HepG2 (cell line): ENCODE measurements around the gene BCAR3. TPM values are rescaled to one million over a fixed set of nuclear protein-coding genes. Genes with fewer than 3 reads are reported as not detected.

Source experiments
- CREB3 ChIP-seq: sonication (generic); formaldehyde crosslinking; IDR thresholded peaks from 2 replicates; pipeline ENCODE4 v1.5.0; 2020; ENCODE audit warnings: missing genetic modification reagents
- FOXK2 ChIP-seq: fragments of 450-650 bp; IDR thresholded peaks from 2 replicates; pipeline ENCODE4 v1.6.1; 2016
- HOXD1 ChIP-seq: sonication (generic); formaldehyde crosslinking; IDR thresholded peaks from 2 replicates; pipeline ENCODE4 v1.5.0; 2020; ENCODE audit warnings: missing genetic modification reagents
- MED13 ChIP-seq: sonication (generic); formaldehyde crosslinking; IDR thresholded peaks from 2 replicates; pipeline ENCODE4 v1.5.0; 2020; ENCODE audit warnings: missing genetic modification reagents
- MEIS1 ChIP-seq: sonication (generic); formaldehyde crosslinking; IDR thresholded peaks from 2 replicates; pipeline ENCODE4 v1.9.0; 2021; ENCODE audit warnings: mild to moderate bottlenecking, missing genetic modification reagents, moderate library complexity, borderline replicate concordance
- NFE2L2 ChIP-seq: fragments of 150-350 bp; IDR thresholded peaks from 2 replicates; pipeline ENCODE4 v1.6.1; 2014; ENCODE audit warnings: low read length
- POLR2AphosphoS2 ChIP-seq: IDR thresholded peaks from 2 replicates; pipeline ENCODE4 v1.6.1; 2011; ENCODE audit warnings: low read depth, low read length, improper control_type of control experiment
- REST ChIP-seq, 2 experiments: IDR thresholded peaks; 2 replicates each; pipeline ENCODE4 v1.6.1; 2011 to 2012; ENCODE audit warnings: low read length in 2 of 2, borderline replicate concordance in 1 of 2, low read depth in 1 of 2, mild to moderate bottlenecking in 1 of 2, moderate library complexity in 1 of 2
- RFX5 ChIP-seq: IDR thresholded peaks from 2 replicates; pipeline ENCODE4 v1.6.1; 2011; ENCODE audit warnings: low read depth, low read length, improper control_type of control experiment
- SMAD3 ChIP-seq: sonication (generic); formaldehyde crosslinking; IDR thresholded peaks from 2 replicates; pipeline ENCODE4 v1.4.0; 2020; ENCODE audit warnings: missing genetic modification reagents
- SSRP1 ChIP-seq: IDR thresholded peaks from 2 replicates; pipeline ENCODE4 v1.6.1; 2016; ENCODE audit warnings: control low read depth
- TERF1 ChIP-seq: sonication (generic); formaldehyde crosslinking; IDR thresholded peaks from 2 replicates; pipeline ENCODE4 v1.8.0; 2022; ENCODE audit warnings: mild to moderate bottlenecking, missing genetic modification reagents, moderate library complexity
- ZBTB25 ChIP-seq: IDR thresholded peaks from 2 replicates; pipeline ENCODE4 v1.6.1; 2018; ENCODE audit warnings: missing genetic modification reagents
- ZNF574 ChIP-seq: sonication (generic); formaldehyde crosslinking; IDR thresholded peaks from 2 replicates; pipeline ENCODE4 v1.4.0; 2020; ENCODE audit warnings: missing genetic modification reagents
- ZNF777 ChIP-seq: sonication (generic); formaldehyde crosslinking; IDR thresholded peaks from 2 replicates; pipeline ENCODE4 v1.4.0; 2020; ENCODE audit warnings: missing genetic modification reagents
- ZNF781 ChIP-seq: sonication (generic); formaldehyde crosslinking; IDR thresholded peaks from 2 replicates; pipeline ENCODE4 v1.5.1; 2020; ENCODE audit warnings: borderline replicate concordance, mild to moderate bottlenecking, missing genetic modification reagents; ENCODE audit errors: not compliant biosample characterization
- ZNF784 ChIP-seq: sonication (generic); formaldehyde crosslinking; IDR thresholded peaks from 2 replicates; pipeline ENCODE4 v1.5.1; 2020; ENCODE audit warnings: missing genetic modification reagents, mild to moderate bottlenecking, borderline replicate concordance
- polyA plus RNA-seq, 8 experiments: library from polyadenylated mRNA; depleted of rRNA in 3 of 8; stranded (reverse) in 7 of 8; unstranded in 1 of 8; fragments of >200 nt; fragmentation: Illumina TruSeq in 4 of 8; extraction: Trizol in 4 of 8; gene quantifications; 2 replicates each; pipeline versions ENCODE4 v1.2.1 to v1.2.3, GENCODE V29; 2011 to 2016; ENCODE audit warnings: low read depth in 4 of 8, missing spikeins in 1 of 8, mixed read lengths in 1 of 8; ENCODE audit not compliant: insufficient read depth in 1 of 8
- total RNA-seq, 5 experiments: library from RNA; depleted of rRNA; stranded (reverse); fragments of >200 nt; fragmentation: Illumina TruSeq; extraction: Trizol; gene quantifications; 2 replicates each; pipeline ENCODE4 v1.2.3, GENCODE V29; 2016; ENCODE audit warnings: low read depth in 1 of 5
- TF ChIP-seq, protein P1 (sequence below): IDR thresholded peaks from 2 replicates; pipeline ENCODE4 v1.6.1; 2016; ENCODE audit warnings: mild to moderate bottlenecking, missing biosample characterization, missing genetic modification reagents

The BCAR3 gene
- total and polyA plus RNA-seq, 2 of the 13 experiments (the other 11 are each of a cell fraction or from before 2014, with no cell fraction given) = 3.6 to 4.8 TPM

GRCh38 chr1:93615582-93616150 lies 66.0 kb downstream of the BCAR3 start (continued):
- TF ChIP-seq ZNF784 (CRISPR knock-in tag) = no peak
- no peak for TF ChIP-seq CREB3
- no peak for TF ChIP-seq POLR2AphosphoS2
- no peak for TF ChIP-seq SSRP1 (CRISPR knock-in tag)
- TF ChIP-seq TERF1 (CRISPR knock-in tag) = no peak
- no peak for TF ChIP-seq RFX5
- TF ChIP-seq, protein P1, sequence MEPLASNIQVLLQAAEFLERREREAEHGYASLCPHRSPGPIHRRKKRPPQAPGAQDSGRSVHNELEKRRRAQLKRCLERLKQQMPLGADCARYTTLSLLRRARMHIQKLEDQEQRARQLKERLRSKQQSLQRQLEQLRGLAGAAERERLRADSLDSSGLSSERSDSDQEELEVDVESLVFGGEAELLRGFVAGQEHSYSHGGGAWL (CRISPR knock-in tag) = peak; percentile 70; the same call in 1 of the 2 replicates
- TF ChIP-seq REST (IDR thresholded peaks at IDR 0.05; ENCODE audit: borderline replicate concordance in 1 of 2, low read depth in 1 of 2, low read length in 2 of 2) = no peak
- no peak for TF ChIP-seq MED13
- no peak for TF ChIP-seq ZNF777 (CRISPR knock-in tag)
- peak; percentile 87 for TF ChIP-seq NFE2L2
- TF ChIP-seq HOXD1 (CRISPR knock-in tag) = no peak
- TF ChIP-seq ZNF574 (CRISPR knock-in tag) = no peak; the same call in 1 of the 2 replicates
- no peak for TF ChIP-seq SMAD3 (CRISPR knock-in tag)
- no peak for TF ChIP-seq MEIS1 (CRISPR knock-in tag)
- no peak for TF ChIP-seq FOXK2
- no peak for TF ChIP-seq ZNF781 (CRISPR knock-in tag)
- TF ChIP-seq ZBTB25 (CRISPR knock-in tag) = peak; percentile 32; the same call in 1 of the 2 replicates
